GM19467 (cell line): ENCODE measurements around the gene DPEP3.
"Not testable (repeated sequence)": the region's sequence is repeated elsewhere in the genome, so short reads cannot be mapped to it uniquely, and the experiment has no call there.

Experiments
- ATAC-seq: cut with Tn5 transposase; IDR thresholded peaks from one replicate; pipeline ENCODE4 v1.9.1; 2021; ENCODE audit warnings: mild to moderate bottlenecking, moderate library complexity; ENCODE audit not compliant: unreplicated experiment

DPEP3 gene

GRCh38 chr16:67979955-67980678 lies at the start of gene DPEP3:
TSS of gene DPEP3 (minus strand) at chr16:67980499. CDS start at chr16:67980380, 119 bp downstream.
- ATAC-seq, result no peak

- ATAC-seq, result no peak
Observed at GRCh38 chr16:68028996-68029395, 48.7 kb upstream of the DPEP3 start.

- peak; percentile 66 for ATAC-seq
Observed at GRCh38 chr16:68022728-68023537, 42.6 kb upstream of the DPEP3 start, which contains the start of the genes DDX28 and DUS2. TSS of gene DDX28 (minus strand) at chr16:68023232. CDS start at chr16:68023202, 30 bp downstream. TSS of gene DUS2 (plus strand) at chr16:68023284. CDS start at chr16:68038024, 14,740 bp downstream.

- peak; percentile 9 for ATAC-seq
Observed at GRCh38 chr16:68022278-68022727, 42.0 kb upstream of the DPEP3 start.

- ATAC-seq, result no peak
Observed at GRCh38 chr16:68021490-68021889, 41.2 kb upstream of the DPEP3 start.

- ATAC-seq, result no peak
Observed at GRCh38 chr16:68019167-68019680, 38.9 kb upstream of the DPEP3 start.

GRCh38 chr16:68015681-68016080 lies 35.4 kb upstream of the DPEP3 start, which contains the start of gene DPEP2NB:
TSS of gene DPEP2NB (minus strand) at chr16:68015911. CDS start at chr16:68015770, 141 bp downstream.
- ATAC-seq, result no peak

DNA sequence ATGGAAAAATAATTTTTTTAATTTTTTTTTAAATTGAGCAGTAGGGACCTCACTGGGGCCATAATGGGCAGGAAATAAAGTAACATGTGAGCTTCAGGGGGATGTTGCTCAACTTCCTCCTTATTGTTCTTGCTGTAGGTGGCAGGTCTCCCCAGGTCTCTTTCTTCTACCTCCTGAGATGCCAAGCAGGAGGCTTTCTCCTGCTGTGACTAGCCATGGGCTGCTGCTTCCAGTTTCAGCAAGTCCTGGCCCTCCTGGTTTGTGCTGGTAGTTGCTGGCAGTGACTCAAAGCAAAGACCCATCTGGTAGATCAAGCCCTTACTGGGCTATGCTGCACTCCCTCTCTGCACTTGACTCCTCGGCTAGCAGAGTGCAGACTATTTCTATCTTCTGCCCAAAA lies 33.1 kb upstream of the DPEP3 start:
- no peak for ATAC-seq

GRCh38 chr16:68009872-68010271 lies 29.6 kb upstream of the DPEP3 start:
- ATAC-seq, result not testable (repeated sequence)

GRCh38 chr16:68009157-68009735 lies 28.9 kb upstream of the DPEP3 start:
- ATAC-seq, result no peak

- ATAC-seq, result no peak
Observed at GRCh38 chr16:68005786-68006286, 25.5 kb upstream of the DPEP3 start.

GRCh38 chr16:68005211-68005610 lies 24.9 kb upstream of the DPEP3 start:
- ATAC-seq, result no peak

DNA sequence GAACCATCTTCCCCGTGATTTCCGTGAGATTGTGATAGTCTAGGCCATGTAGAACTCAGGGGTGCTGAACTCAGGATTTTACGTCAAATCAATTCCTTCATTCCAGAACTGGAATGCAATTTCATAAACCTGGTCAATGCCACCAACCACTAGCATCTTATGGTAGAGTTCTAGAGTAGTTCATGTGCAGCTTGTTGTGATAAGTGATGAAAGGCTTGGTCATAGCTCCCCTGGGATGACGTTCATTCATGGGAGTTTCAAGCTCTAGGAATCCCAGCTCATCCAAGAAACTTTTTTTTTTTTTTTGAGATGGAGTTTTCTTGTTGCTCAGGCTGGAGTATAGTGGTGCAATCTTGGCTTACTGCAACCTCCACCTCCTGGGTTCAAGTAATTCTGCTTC lies 22.7 kb upstream of the DPEP3 start:
- no peak for ATAC-seq

DNA sequence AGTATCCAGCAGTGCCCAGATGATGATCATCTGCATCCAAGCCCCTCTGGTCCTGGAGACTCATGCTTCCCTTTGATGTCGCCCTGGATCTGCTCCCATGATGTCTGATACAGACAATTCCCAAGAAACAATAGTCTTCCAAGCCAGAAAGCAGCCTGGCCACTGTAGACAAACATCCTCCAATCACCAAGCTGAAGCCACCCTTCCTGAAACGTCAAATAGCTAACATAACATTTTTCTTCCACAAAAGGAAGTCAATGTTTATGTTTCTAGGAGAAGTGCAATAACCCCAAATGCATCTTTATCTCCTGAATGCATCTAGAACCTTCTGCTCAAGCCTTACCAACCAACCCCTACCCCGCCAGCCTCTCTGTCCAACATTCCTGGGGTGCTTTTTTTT lies 20.2 kb upstream of the DPEP3 start:
- ATAC-seq, result no peak

- ATAC-seq, result no peak
Observed at GRCh38 chr16:67999985-68000384, 19.7 kb upstream of the DPEP3 start.

DNA sequence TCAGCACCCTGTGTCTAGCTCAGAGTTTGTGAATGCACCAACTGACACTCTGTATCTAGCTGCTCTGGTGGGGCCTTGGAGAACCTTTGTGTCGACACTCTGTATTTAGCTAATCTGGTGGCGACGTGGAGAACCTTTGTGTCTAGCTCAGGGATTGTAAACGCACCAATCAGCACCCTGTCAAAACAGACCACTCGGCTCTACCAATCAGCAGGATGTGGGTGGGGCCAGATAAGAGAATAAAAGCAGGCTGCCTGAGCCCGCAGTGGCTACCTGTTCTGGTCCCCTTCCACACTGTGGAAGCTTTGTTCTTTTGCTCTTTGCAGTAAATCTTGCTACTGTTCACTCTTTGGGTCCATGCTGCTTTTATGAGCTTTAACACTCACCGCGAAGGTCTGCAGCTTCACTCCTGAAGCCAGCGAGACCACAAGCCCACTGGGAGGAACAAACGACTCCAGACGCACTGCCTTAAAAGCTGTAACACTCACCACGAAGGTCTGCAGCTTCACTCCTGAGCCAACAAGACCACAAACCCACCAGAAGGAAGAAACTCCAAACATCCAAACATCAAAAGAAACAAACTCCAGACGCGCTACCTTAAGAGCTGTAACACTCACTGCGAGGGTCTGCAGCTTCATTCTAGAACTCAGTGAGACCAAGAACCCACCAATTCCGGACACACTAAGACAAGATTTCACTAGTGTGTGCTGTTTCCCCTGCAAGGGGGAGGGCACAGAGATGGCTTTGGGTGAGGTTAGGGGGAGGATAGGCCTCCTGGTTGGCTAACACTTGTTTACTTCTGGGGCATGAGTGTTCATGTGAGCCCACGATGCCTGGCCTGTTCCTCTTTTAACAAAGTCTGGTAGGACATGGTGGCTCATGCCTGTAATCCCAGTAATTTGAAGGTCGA lies 18.7 kb upstream of the DPEP3 start, which contains the start of gene DPEP2:
Gene DPEP2, minus strand, starts transcription at position 706 of the 910 bp plus-strand sequence. CDS start 6,272 bp downstream, outside the sequence.
- not testable (repeated sequence) for ATAC-seq

- ATAC-seq, result not testable (repeated sequence)
Observed at GRCh38 chr16:67998231-67998778, 18.0 kb upstream of the DPEP3 start.

DNA sequence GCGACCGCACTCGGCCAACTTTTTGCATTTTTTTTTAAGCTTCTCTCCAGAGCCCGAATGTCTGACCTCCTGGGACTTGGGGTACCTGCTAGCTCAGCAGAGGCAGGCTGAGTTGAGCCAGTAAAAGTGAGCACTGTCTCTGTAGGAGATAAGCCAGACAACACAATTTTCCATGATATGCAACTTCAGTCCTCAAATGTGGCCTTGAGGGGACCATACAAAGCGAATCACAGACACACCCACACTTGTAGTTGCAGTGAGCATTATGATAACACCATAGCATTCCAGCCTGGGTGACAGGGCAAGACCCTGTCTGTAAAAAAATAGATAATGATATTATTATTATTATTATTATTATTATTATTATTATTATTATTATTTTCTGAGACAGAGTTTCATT lies 16.4 kb upstream of the DPEP3 start:
- ATAC-seq, result no peak

DNA sequence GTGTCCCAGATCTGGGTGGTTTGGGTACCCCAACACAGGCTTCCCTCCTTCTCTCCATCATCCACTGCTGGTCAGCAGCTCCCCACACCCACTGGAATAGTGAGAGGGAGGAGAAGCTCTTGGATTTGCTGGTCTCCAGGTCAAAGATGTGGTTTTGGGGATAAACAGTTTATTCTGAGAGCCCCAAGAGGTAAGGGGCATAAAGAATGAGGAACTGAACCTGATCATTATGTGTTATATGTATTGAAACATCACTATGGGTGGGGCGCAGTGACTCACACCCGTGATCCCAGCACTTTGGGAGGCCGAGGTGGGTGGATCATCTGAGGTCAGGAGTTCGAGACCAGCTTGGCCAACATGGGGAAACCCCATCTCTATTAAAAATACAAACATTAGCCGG lies 15.1 kb upstream of the DPEP3 start:
- no peak for ATAC-seq
